Smooth muscle cell (in vitro differentiated cells): Measurements from ENCODE around the gene SLC25A6. TPM values are rescaled to one million over a fixed set of nuclear protein-coding genes. Genes with fewer than 3 reads are reported as not detected.
"Not testable (repeated sequence)": the region's sequence is repeated elsewhere in the genome, so short reads cannot be mapped to it uniquely, and the experiment has no call there.

ENCODE experiments used
- DNase-seq: peaks from one replicate; lab custom pipeline; 2025; ENCODE audit not compliant: unreplicated experiment; lab: John Stamatoyannopoulos, UW
- H2AFZ ChIP-seq: fragments of 200-600 bp; sonication (generic); 2 replicates; pipeline ENCODE4 v1.6.0; 2016; ENCODE audit warnings: antibody characterized with exemption, low read depth, mild to moderate bottlenecking
- H3F3A ChIP-seq: fragments of 200-600 bp; sonication (generic); 2 replicates; pipeline ENCODE4 v1.6.0; 2017; ENCODE audit warnings: antibody characterized with exemption, low read depth
- H3K27ac ChIP-seq: fragments of 200-600 bp; sonication (generic); 2 replicates; pipeline ENCODE4 v1.5.1; 2016; ENCODE audit warnings: low read depth, mild to moderate bottlenecking
- H3K27me3 ChIP-seq: fragments of 200-600 bp; sonication (generic); 2 replicates; pipeline ENCODE4 v1.6.1; 2016; ENCODE audit warnings: low read depth, mild to moderate bottlenecking
- H3K36me3 ChIP-seq: fragments of 200-600 bp; sonication (generic); 2 replicates; pipeline ENCODE4 v1.5.1; 2016; ENCODE audit warnings: low read depth
- H3K4me1 ChIP-seq: fragments of 200-600 bp; sonication (generic); 2 replicates; pipeline ENCODE4 v1.5.1; 2016; ENCODE audit warnings: low read depth
- H3K4me2 ChIP-seq: fragments of 200-600 bp; sonication (generic); 2 replicates; pipeline ENCODE4 v1.6.0; 2016; ENCODE audit warnings: mild to moderate bottlenecking
- H3K4me3 ChIP-seq: fragments of 200-600 bp; sonication (generic); 2 replicates; pipeline ENCODE4 v1.5.1; 2016; ENCODE audit warnings: mild to moderate bottlenecking
- H3K79me2 ChIP-seq: fragments of 200-600 bp; sonication (generic); 2 replicates; pipeline ENCODE4 v1.6.0; 2016; ENCODE audit warnings: low read depth, mild to moderate bottlenecking
- H3K9ac ChIP-seq: fragments of 200-600 bp; sonication (generic); 2 replicates; pipeline ENCODE4 v1.6.0; 2016; ENCODE audit warnings: low read depth
- H3K9me3 ChIP-seq: fragments of 200-600 bp; sonication (generic); replicated peaks from 2 replicates; pipeline ENCODE4 v1.5.1; 2016; ENCODE audit warnings: low read depth
- H4K20me1 ChIP-seq: fragments of 200-600 bp; sonication (generic); 2 replicates; pipeline ENCODE4 v1.6.0; 2016; ENCODE audit warnings: low read depth
- WGBS: methylation state at CpG from one replicate; pipeline ENCODE4 v1.1.7; 2016; ENCODE audit warnings: low lambda C conversion rate; 5-methylcytosine and 5-hydroxymethylcytosine counted together
- polyA plus RNA-seq: library from polyadenylated mRNA; unstranded; fragments of >200 nt; fragmentation: Nextera tagmentation; extraction: Ambion mirVana; gene quantifications from 2 replicates; pipeline ENCODE4 v1.2.1, GENCODE V29; 2016
- total RNA-seq: library from RNA; depleted of rRNA; stranded (reverse); fragments of >200 nt; gene quantifications from 2 replicates; pipeline ENCODE4 v1.2.3, GENCODE V29; 2014
- TF ChIP-seq, protein P1 (sequence below): fragments of 200-600 bp; sonication (generic); IDR thresholded peaks from 2 replicates; pipeline ENCODE4 v1.5.1; 2017; ENCODE audit warnings: borderline replicate concordance, mild to moderate bottlenecking, antibody characterized with exemption; ENCODE audit not compliant: insufficient read depth, poor library complexity, severe bottlenecking

Gene SLC25A6
- total and polyA plus RNA-seq, 2 experiments from 2014 or later, result 160 to 288 TPM

DNA sequence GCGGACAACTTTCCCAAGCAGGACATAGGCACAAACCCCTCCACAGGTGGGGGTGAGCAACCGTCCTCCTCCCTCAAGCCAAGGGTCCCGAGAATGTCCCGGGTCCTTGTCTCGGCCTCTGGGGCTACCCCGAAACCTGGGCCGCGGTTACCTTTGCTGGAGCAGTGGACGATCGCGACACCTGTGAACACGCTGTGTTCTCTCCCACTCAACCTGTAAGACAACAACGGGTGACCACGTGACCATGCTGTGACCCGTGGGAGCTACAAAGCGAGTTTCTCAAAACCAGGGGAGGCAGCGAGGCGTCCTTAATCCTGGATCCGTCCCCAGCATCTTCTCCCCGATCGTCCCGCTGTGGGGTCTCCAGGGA, 42.9 kb upstream of the SLC25A6 start:
- Histone ChIP-seq H3K4me2 (no peak overlapping the region), H3K4me1 (no peaks in the 10 kb centered on the region), H4K20me1 (no peaks in the 10 kb centered on the region), H3K27ac (no peak overlapping the region), H3K4me3 (no peak overlapping the region), H3K9ac (no peak overlapping the region), H3K36me3 (no peaks in the 10 kb centered on the region), H3F3A (no peaks in the 10 kb centered on the region), H3K9me3 (no peaks in the 10 kb centered on the region), H3K79me2 (no peaks in the 10 kb centered on the region), H2AFZ (no peak overlapping the region), H3K27me3 (no peaks in the 10 kb centered on the region)
- no peak for DNase-seq
- WGBS, result 98% methylated on average over 22 of the region's 22 CpGs
- TF ChIP-seq, protein P1, sequence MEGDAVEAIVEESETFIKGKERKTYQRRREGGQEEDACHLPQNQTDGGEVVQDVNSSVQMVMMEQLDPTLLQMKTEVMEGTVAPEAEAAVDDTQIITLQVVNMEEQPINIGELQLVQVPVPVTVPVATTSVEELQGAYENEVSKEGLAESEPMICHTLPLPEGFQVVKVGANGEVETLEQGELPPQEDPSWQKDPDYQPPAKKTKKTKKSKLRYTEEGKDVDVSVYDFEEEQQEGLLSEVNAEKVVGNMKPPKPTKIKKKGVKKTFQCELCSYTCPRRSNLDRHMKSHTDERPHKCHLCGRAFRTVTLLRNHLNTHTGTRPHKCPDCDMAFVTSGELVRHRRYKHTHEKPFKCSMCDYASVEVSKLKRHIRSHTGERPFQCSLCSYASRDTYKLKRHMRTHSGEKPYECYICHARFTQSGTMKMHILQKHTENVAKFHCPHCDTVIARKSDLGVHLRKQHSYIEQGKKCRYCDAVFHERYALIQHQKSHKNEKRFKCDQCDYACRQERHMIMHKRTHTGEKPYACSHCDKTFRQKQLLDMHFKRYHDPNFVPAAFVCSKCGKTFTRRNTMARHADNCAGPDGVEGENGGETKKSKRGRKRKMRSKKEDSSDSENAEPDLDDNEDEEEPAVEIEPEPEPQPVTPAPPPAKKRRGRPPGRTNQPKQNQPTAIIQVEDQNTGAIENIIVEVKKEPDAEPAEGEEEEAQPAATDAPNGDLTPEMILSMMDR, result no peak

DNA sequence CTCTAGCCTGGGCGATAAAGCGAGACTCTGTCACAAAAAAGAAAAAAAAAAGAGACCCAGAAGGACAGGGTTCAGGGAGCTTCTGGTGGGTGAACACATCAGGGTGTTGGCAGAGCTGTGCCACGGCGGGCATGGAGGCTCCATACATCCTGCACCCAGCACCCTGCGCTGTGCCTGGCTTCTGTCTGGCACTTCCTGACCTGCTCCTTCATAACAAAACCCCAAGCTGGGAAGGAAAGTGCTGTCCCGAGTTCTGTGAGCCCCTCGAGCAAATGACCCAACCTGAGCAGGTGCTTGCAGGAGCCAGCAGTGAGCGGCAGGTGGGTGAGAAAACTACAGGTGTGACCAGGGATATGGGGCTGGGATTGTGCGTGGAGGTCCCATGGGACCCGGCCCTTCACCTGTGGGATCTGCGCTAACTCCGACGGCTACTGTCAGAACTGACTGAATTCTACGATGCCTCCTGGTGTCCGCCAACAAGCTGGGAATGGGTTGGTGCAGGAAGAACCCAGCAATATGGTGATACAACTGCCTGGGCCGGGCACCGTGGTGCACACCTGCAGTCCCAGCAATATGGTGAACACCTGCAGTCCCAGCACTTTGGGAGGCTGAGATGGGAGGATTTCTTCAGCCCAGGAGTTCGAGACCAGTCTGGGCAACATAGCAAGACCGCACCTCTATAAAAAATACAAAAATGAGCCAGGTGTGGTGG, 41.9 kb upstream of the SLC25A6 start:
- 98% methylated on average over 19 of the region's 19 CpGs for WGBS
- Histone ChIP-seq H4K20me1 (no peaks in the 10 kb centered on the region), H3K9me3 (no peaks in the 10 kb centered on the region), H3K36me3 (no peaks in the 10 kb centered on the region), H3K4me2 (no peak overlapping the region), H3K4me3 (no peak overlapping the region), H3K4me1 (no peaks in the 10 kb centered on the region), H2AFZ (no peak overlapping the region), H3K79me2 (no peaks in the 10 kb centered on the region), H3K27me3 (no peaks in the 10 kb centered on the region), H3K9ac (no peak overlapping the region), H3K27ac (no peak overlapping the region), H3F3A (no peaks in the 10 kb centered on the region)
- no peak for DNase-seq
- TF ChIP-seq, protein P1, result no peak

DNA sequence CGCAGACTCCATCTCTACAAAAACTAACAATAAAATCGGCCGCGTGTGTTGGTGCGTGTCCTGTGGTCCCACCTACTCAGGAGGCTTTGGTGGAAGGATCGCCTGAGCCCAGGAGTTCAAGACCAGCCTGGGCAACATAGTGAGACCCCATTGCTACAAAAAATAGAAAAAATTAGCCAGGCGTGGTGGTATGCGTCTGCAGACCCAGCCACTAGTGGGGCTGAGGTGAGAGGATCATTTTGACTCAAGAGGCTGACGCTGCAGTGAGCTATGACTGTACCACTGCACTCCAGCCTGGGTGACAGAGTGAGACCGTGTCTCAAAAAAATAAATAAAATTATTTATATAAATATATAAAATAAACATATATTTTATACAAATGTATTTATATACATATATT, 38.5 kb upstream of the SLC25A6 start:
- Histone ChIP-seq H2AFZ (no peak overlapping the region), H3K36me3 (no peaks in the 10 kb centered on the region), H3K9ac (no peak overlapping the region), H4K20me1 (no peaks in the 10 kb centered on the region), H3K4me2 (no peak overlapping the region), H3K4me1 (no peaks in the 10 kb centered on the region), H3K27ac (no peak overlapping the region), H3K27me3 (no peaks in the 10 kb centered on the region), H3K4me3 (no peak overlapping the region), H3F3A (no peaks in the 10 kb centered on the region), H3K79me2 (no peaks in the 10 kb centered on the region), H3K9me3 (no peaks in the 10 kb centered on the region)
- no peak for DNase-seq
- TF ChIP-seq, protein P1, result no peak
- WGBS, result 99% methylated on average over 10 of the region's 10 CpGs

GRCh38 chrX:1427756-1428155, 35.8 kb upstream of the SLC25A6 start:
- H3K4me3 ChIP-seq, result no peak overlapping the region
- H3K9ac ChIP-seq, result no peak overlapping the region
- no peaks in the 10 kb centered on the region for H3F3A ChIP-seq
- WGBS, result 98% methylated on average over 32 of the region's 32 CpGs
- DNase-seq, result no peak
- H4K20me1 ChIP-seq, result no peaks in the 10 kb centered on the region
- peaks cover 2% of the 10 kb centered on the region for H3K9me3 ChIP-seq
- no peaks in the 10 kb centered on the region for H3K79me2 ChIP-seq
- no peak overlapping the region for H3K4me2 ChIP-seq
- no peak overlapping the region for H3K27ac ChIP-seq
- no peaks in the 10 kb centered on the region for H3K4me1 ChIP-seq
- no peaks in the 10 kb centered on the region for H3K27me3 ChIP-seq
- TF ChIP-seq, protein P1, result no peak
- peaks cover 4% of the 10 kb centered on the region for H3K36me3 ChIP-seq
- H2AFZ ChIP-seq, result no peak overlapping the region

DNA sequence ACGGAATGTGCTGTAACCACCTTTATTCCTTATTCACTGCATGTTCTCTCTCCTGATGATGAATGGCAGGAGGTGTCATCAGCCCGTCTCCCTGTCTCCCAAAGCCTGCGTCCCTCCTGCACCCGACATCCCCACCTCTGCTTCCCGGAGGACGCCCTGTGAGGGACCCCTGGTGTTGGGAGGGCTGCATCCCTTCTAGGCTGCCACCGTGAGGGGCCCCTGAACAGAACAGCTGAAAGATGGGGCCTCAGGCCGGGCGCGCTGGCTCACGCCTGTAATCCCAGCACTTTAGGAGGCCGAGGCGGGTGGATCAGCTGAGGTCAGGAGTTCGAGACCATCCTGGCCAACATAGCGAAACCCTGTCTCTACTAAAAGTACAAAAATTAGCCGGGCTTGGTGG, 34.4 kb upstream of the SLC25A6 start:
- 90% methylated on average over 15 of the region's 16 CpGs for WGBS
- not testable (repeated sequence) for H3K79me2 ChIP-seq, H3K4me2 ChIP-seq, H3K9ac ChIP-seq, DNase-seq, H3K4me3 ChIP-seq, H3K27ac ChIP-seq, H3K36me3 ChIP-seq, H4K20me1 ChIP-seq, H2AFZ ChIP-seq, H3K9me3 ChIP-seq, H3K4me1 ChIP-seq, H3K27me3 ChIP-seq, H3F3A ChIP-seq
